ENCODE measurements around the gene AUH. TPM values are rescaled to one million over a fixed set of nuclear protein-coding genes. Genes with fewer than 3 reads are reported as not detected.

The AUH gene
- total and polyA plus RNA-seq, 5 donors, result 19.1 to 29.0 (median 26.9) TPM

- Histone ChIP-seq H3K4me3 (ENCODE audit: low read length) (no peak overlapping the region), H3K9me3 (ENCODE audit: control insufficient read depth, low read length) (no peaks in the 10 kb centered on the region), H3K4me1 (ENCODE audit: control insufficient read depth, insufficient read depth, low read length) (no peaks in the 10 kb centered on the region), H3K27me3 (ENCODE audit: control insufficient read depth, insufficient read depth) (no peaks in the 10 kb centered on the region), H3K27ac (ENCODE audit: low read length) (no peak overlapping the region)
- ATAC-seq (no peak), DNase-seq (no peak)
- intact Hi-C loops (cut with DNase I), result no loop called here
- WGBS, result 75% methylated on average over 2 of the region's 2 CpGs
Observed at GRCh38 chr9:91273853-91274552, 87.7 kb downstream of the AUH start.

DNA sequence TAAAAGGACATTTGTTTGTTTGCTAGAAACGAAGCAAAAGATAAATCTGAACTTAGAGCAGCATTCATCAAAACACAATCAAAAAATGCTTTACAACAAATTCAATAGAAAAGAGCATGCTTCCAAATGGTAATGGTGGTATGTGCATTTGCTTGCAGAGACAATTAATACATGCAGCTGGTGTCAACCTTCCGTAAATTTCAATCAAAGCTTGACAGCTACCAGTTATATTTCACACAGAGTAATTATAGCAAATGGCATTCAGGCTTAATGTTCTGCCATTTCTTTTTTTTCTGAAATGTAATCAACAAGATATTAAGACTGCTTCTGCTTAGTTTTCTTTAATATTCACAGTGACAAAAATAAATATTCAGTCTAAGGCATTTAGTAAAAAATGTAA lies 90.6 kb downstream of the AUH start:
- intact Hi-C loops (cut with DNase I), result no loop called here
- Histone ChIP-seq H3K27me3 (ENCODE audit: control insufficient read depth, insufficient read depth) (no peaks in the 10 kb centered on the region), H3K9me3 (ENCODE audit: control insufficient read depth, low read length) (no peaks in the 10 kb centered on the region), H3K4me1 (ENCODE audit: control insufficient read depth, insufficient read depth, low read length) (no peaks in the 10 kb centered on the region), H3K4me3 (ENCODE audit: low read length) (no peak overlapping the region), H3K27ac (ENCODE audit: low read length) (no peak overlapping the region)
- DNase-seq (no peak), ATAC-seq (no peak)
- WGBS, result 91% methylated on average over 2 of the region's 2 CpGs

GRCh38 chr9:91269907-91270491 lies 91.7 kb downstream of the AUH start:
- ATAC-seq (no peak), DNase-seq (no peak)
- H3K4me3 ChIP-seq (ENCODE audit: low read length), result no peak overlapping the region
- H3K27me3 ChIP-seq (ENCODE audit: control insufficient read depth, insufficient read depth), result no peaks in the 10 kb centered on the region
- intact Hi-C loops (cut with DNase I), result no loop called here
- H3K4me1 ChIP-seq (ENCODE audit: control insufficient read depth, insufficient read depth, low read length), result no peaks in the 10 kb centered on the region
- no peaks in the 10 kb centered on the region for H3K9me3 ChIP-seq (ENCODE audit: control insufficient read depth, low read length)
- no peak overlapping the region for H3K27ac ChIP-seq (ENCODE audit: low read length)
- 75% methylated on average over 2 of the region's 2 CpGs for WGBS

DNA sequence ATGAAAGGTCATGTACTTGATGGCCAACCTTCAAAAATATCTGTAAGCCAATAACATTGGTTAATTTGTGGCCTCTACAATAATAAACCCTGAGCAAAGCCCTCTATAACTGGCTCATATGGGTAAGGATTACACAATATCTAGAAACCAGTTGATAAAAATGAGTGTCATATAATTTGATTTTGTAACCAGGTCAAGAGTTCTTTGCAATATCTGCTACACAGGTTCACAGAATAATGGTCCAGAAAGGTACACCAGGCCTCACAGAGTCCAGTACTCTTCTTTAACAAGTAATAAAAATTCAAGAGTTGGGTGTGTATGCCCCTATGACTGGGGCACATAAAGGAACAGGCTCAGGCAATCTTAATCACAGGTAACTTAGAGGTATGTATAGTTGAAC lies 95.3 kb downstream of the AUH start:
- no peaks in the 10 kb centered on the region for H3K27me3 ChIP-seq (ENCODE audit: control insufficient read depth, insufficient read depth)
- H3K27ac ChIP-seq (ENCODE audit: low read length), result no peak overlapping the region
- no peaks in the 10 kb centered on the region for H3K9me3 ChIP-seq (ENCODE audit: control insufficient read depth, low read length)
- no peak overlapping the region for H3K4me3 ChIP-seq (ENCODE audit: low read length)
- H3K4me1 ChIP-seq (ENCODE audit: control insufficient read depth, insufficient read depth, low read length), result peaks cover under 1% of the 10 kb centered on the region
- no peak for ATAC-seq
- no peak for DNase-seq
- intact Hi-C loops (cut with DNase I), result no loop called here

DNA sequence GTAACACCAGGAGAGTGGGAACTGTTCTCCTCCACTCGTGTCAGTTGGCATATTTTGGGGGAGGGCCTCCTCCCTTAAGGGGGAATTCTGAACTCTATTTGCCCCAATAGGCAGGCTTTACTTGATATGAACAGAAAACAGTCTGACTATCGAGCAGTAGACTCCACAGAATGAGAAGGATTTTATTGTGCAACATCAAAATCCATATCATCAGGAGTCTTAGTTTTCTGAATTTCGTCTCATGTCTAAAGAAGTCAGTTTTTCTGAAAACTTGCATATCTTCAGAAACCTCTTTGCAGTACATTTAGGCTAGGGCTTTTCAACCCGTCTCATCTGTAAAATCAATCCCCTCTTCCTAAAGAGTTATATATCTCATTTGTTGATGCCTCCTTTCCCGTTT lies 96.2 kb downstream of the AUH start:
- Histone ChIP-seq H3K27me3 (ENCODE audit: control insufficient read depth, insufficient read depth) (no peaks in the 10 kb centered on the region), H3K27ac (ENCODE audit: low read length) (no peak overlapping the region), H3K4me3 (ENCODE audit: low read length) (no peak overlapping the region), H3K9me3 (ENCODE audit: control insufficient read depth, low read length) (no peaks in the 10 kb centered on the region), H3K4me1 (ENCODE audit: control insufficient read depth, insufficient read depth, low read length) (peaks cover 2% of the 10 kb centered on the region)
- DNase-seq (no peak), ATAC-seq (no peak)
- intact Hi-C loops (cut with DNase I), result no loop called here
- WGBS, result 80% methylated on average over 5 of the region's 5 CpGs

DNA sequence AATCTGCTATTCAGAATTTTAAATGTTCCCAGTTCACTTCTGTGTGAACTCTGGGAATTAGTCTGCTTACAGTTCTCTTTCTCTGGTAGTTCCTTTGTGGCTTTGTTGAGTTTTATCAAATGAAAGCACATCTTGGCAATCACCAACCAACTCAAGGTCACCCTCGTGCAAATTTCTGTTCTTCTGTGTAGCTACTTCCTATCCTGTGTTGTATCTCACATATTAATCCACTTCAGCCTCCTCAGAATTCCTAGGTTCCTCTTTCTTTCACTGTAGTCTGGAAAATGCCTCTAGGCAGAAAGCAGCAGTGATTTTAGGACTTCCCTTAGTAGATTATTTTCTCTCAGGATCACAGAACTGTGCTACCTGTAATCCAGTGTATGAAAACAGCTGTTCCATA lies 100.3 kb downstream of the AUH start:
- H3K27me3 ChIP-seq (ENCODE audit: control insufficient read depth, insufficient read depth), result no peaks in the 10 kb centered on the region
- H3K4me1 ChIP-seq (ENCODE audit: control insufficient read depth, insufficient read depth, low read length), result peaks cover 5% of the 10 kb centered on the region
- DNase-seq (no peak), ATAC-seq (no peak)
- H3K4me3 ChIP-seq (ENCODE audit: low read length), result no peak overlapping the region
- WGBS, result 34% methylated on average over 1 of the region's 1 CpG
- intact Hi-C loops (cut with DNase I), result no loop called here
- no peak overlapping the region for H3K27ac ChIP-seq (ENCODE audit: low read length)
- no peaks in the 10 kb centered on the region for H3K9me3 ChIP-seq (ENCODE audit: control insufficient read depth, low read length)

DNA sequence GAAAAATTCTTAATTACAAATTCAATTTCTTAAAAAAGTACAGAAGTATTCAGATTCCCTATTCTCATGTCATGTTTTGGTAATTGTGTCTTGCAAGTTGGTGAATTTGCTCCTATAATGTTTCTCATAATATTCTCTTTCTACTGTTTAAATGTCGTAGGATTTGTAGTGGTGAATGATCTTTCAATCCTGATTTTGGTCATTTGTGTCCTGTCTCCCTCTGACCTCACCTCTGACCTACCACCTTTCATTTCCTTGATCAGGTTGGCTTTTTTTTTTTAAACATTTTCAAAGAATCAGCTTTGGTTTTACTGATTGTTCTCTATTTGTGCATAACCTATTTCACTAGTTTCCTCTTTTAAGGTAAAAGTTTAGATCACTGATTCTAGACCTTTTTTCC lies 102.6 kb downstream of the AUH start:
- Histone ChIP-seq H3K4me1 (ENCODE audit: control insufficient read depth, insufficient read depth, low read length) (peaks cover 8% of the 10 kb centered on the region), H3K27me3 (ENCODE audit: control insufficient read depth, insufficient read depth) (no peaks in the 10 kb centered on the region), H3K9me3 (ENCODE audit: control insufficient read depth, low read length) (no peaks in the 10 kb centered on the region), H3K27ac (ENCODE audit: low read length) (no peak overlapping the region), H3K4me3 (ENCODE audit: low read length) (no peak overlapping the region)
- no peak for DNase-seq
- intact Hi-C loops (cut with DNase I), result no loop called here
- 93% methylated on average over 1 of the region's 1 CpG for WGBS
- ATAC-seq, result no peak

- no peak overlapping the region for H3K4me3 ChIP-seq (ENCODE audit: low read length)
- H3K4me1 ChIP-seq (ENCODE audit: control insufficient read depth, insufficient read depth, low read length), result peaks cover 8% of the 10 kb centered on the region
- DNase-seq (no peak), ATAC-seq (no peak)
- H3K27me3 ChIP-seq (ENCODE audit: control insufficient read depth, insufficient read depth), result no peaks in the 10 kb centered on the region
- 92% methylated on average over 3 of the region's 3 CpGs for WGBS
- intact Hi-C loops (cut with DNase I), result no loop called here
- H3K27ac ChIP-seq (ENCODE audit: low read length), result no peak overlapping the region
- no peaks in the 10 kb centered on the region for H3K9me3 ChIP-seq (ENCODE audit: control insufficient read depth, low read length)
Observed at GRCh38 chr9:91258451-91258850, 103.3 kb downstream of the AUH start.

DNA sequence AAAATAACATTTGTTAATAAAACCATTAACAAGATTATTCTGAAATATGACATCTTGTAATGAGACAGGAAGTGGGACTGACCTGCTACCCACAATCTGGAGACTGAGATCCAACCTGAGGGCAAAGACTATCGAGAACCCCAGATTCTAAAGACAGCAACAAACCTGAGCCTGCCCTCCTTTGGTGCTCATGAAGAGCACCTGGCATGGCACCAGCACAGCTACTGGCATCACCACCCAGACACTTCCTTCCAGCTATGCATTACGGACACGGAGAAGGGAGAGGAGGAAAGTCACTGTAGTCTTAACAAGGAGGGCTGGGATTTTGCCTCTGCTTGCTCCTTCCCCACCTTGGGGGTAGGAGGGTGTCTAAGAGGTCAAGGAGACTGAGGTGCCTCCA lies 105.5 kb downstream of the AUH start:
- whole genome bisulfite sequencing, result 65% methylated on average over 3 of the region's 3 CpGs
- Histone ChIP-seq H3K27me3 (ENCODE audit: control insufficient read depth, insufficient read depth) (no peaks in the 10 kb centered on the region), H3K4me3 (ENCODE audit: low read length) (no peak overlapping the region), H3K4me1 (ENCODE audit: control insufficient read depth, insufficient read depth, low read length) (peaks cover 6% of the 10 kb centered on the region), H3K27ac (ENCODE audit: low read length) (no peak overlapping the region), H3K9me3 (ENCODE audit: control insufficient read depth, low read length) (no peaks in the 10 kb centered on the region)
- DNase-seq (no peak), ATAC-seq (no peak)
- intact Hi-C loops (cut with DNase I), result no loop called here

DNA sequence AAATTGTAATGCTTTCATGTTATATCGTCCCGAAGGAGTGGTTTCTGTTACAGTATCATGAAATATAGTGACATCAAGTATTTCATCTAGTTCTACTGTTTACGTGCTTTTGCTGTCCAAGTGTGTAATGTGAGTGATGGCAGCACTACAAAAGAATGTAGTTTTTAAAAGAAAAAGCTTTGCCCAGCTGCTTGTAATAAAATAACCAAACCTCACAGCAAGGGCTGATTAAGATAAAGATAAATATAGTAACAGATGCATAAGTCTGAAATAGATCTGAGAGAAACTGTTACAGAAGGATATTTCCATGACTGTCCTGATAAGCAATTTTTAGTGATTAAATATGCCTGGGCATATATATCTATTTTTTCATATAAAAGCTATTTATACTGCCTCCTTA lies 106.4 kb downstream of the AUH start:
- DNase-seq (no peak), ATAC-seq (no peak)
- H3K4me3 ChIP-seq (ENCODE audit: low read length), result no peak overlapping the region

DNA sequence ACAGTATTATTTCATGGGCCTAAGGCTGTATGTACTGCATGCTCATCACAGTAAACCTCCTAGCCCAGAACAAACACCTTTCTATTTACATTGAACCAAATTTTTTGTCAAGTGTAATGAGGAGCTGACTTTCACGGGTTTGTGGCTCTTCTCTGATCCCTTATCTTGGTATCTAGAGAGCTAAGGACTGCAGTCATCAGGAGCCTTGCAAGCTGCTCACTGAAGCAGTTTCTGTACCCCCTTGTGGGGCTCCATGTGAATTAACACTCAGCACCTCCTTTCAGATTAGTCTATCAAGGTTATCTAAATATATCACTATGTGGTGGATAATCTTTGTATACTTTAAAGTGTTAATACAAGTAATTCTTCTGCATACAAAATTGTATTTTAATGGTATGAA lies 108.2 kb downstream of the AUH start:
- intact Hi-C loops (cut with DNase I), result no loop called here
- DNase-seq (no peak), ATAC-seq (no peak)
- peaks cover 6% of the 10 kb centered on the region for H3K4me1 ChIP-seq (ENCODE audit: control insufficient read depth, insufficient read depth, low read length)
- no peak overlapping the region for H3K4me3 ChIP-seq (ENCODE audit: low read length)
- no peaks in the 10 kb centered on the region for H3K9me3 ChIP-seq (ENCODE audit: control insufficient read depth, low read length)
- H3K27me3 ChIP-seq (ENCODE audit: control insufficient read depth, insufficient read depth), result no peaks in the 10 kb centered on the region
- H3K27ac ChIP-seq (ENCODE audit: low read length), result no peak overlapping the region
- 37% methylated on average over 1 of the region's 1 CpG for WGBS

More for the DNA sequence above, 106.4 kb downstream of the AUH start:
- intact Hi-C loops (cut with DNase I), result no loop called here
- Histone ChIP-seq H3K27me3 (ENCODE audit: control insufficient read depth, insufficient read depth) (no peaks in the 10 kb centered on the region), H3K4me1 (ENCODE audit: control insufficient read depth, insufficient read depth, low read length) (peaks cover 6% of the 10 kb centered on the region), H3K27ac (ENCODE audit: low read length) (no peak overlapping the region), H3K9me3 (ENCODE audit: control insufficient read depth, low read length) (no peaks in the 10 kb centered on the region)
- 55% methylated on average over 3 of the region's 3 CpGs for WGBS

GRCh38 chr9:91248707-91249106 lies 113.0 kb downstream of the AUH start:
- H3K9me3 ChIP-seq (ENCODE audit: control insufficient read depth, low read length), result no peaks in the 10 kb centered on the region
- DNase-seq, result no peak
- H3K27me3 ChIP-seq (ENCODE audit: control insufficient read depth, insufficient read depth), result no peaks in the 10 kb centered on the region
- no peak overlapping the region for H3K27ac ChIP-seq (ENCODE audit: low read length)
- no peak for ATAC-seq
- peaks cover 13% of the 10 kb centered on the region for H3K4me1 ChIP-seq (ENCODE audit: control insufficient read depth, insufficient read depth, low read length)
- intact Hi-C loops (cut with DNase I), result loop anchor here in 1 of 4 donors (10.0 kb wide), 1 partner anchor 54 kb away; no protein-coding TSS in a partner anchor
- 77% methylated on average over 6 of the region's 6 CpGs for whole genome bisulfite sequencing
- H3K4me3 ChIP-seq (ENCODE audit: low read length), result no peak overlapping the region

Measured in right cardiac atrium (tissue), 5 donors.